DND-41 (cell line): Measurements from ENCODE around the gene NLGN2.
A peak's percentile ranks its signal among the peaks of the same experiment; 100 is the strongest.

Experiments
- CTCF ChIP-seq: IDR thresholded peaks from 2 replicates; pipeline ENCODE4 v1.5.1; 2012; ENCODE audit warnings: borderline replicate concordance, low read length, moderate library complexity, mild to moderate bottlenecking; ENCODE audit not compliant: poor library complexity, severe bottlenecking; ENCODE audit errors: extremely low read depth
- EZH2 ChIP-seq: IDR thresholded peaks from 3 replicates; pipeline ENCODE4 v1.6.1; 2012; ENCODE audit warnings: borderline replicate concordance, low read depth, mild to moderate bottlenecking, moderate library complexity, low read length, inconsistent platforms; ENCODE audit not compliant: severe bottlenecking

GRCh38 chr17:7394452-7395191, 13.0 kb upstream of the NLGN2 start, which contains the start of gene PLSCR3:
- TF ChIP-seq CTCF (peak; percentile 41), EZH2 (no peak)
